Measurements from ENCODE around the gene ZNF496.
"Not testable (repeated sequence)": the region's sequence is repeated elsewhere in the genome, so short reads cannot be mapped to it uniquely, and the experiment has no call there.

- TF ChIP-seq CTCF (conservative IDR thresholded peaks at IDR 0.05; ENCODE audit: low read length); EZH2phosphoT487 (IDR thresholded peaks at IDR 0.05; ENCODE audit: borderline replicate concordance, low read depth, low read length): not testable (repeated sequence)
Observed at GRCh38 chr1:247366345-247366744, 34.7 kb upstream of the ZNF496 start.
